Urothelium cell line (cell line): Measurements from ENCODE around the gene ELFN1.
A peak's percentile ranks its signal among the peaks of the same experiment; 100 is the strongest.

ENCODE experiments used
- DNase-seq: peaks from one replicate; pipeline ENCODE4 v3.0.0; 2011; ENCODE audit warnings: low spot score, mixed read lengths
- FAIRE-seq: peaks from 2 replicates; lab custom pipeline; 2011; peaks lifted over from hg19 to GRCh38; lab: Jason Lieb, UNC

Gene ELFN1

GRCh38 chr7:1641661-1642260 is 28.3 kb upstream of the ELFN1 start:
- no peak for DNase-seq
- no peak for FAIRE-seq

- peak; percentile 90 for FAIRE-seq
- no peak for DNase-seq
Observed at GRCh38 chr7:1642291-1642731, 27.8 kb upstream of the ELFN1 start.

GRCh38 chr7:1643270-1644092 is 26.6 kb upstream of the ELFN1 start:
- FAIRE-seq = peak; percentile 96
- DNase-seq = no peak

GRCh38 chr7:1644341-1645070 is 25.6 kb upstream of the ELFN1 start:
- no peak for DNase-seq
- FAIRE-seq = no peak

GRCh38 chr7:1645071-1645409 is 25.0 kb upstream of the ELFN1 start:
- FAIRE-seq (no peak), DNase-seq (no peak)

- FAIRE-seq = peak; percentile 96
- no peak for DNase-seq
Observed at GRCh38 chr7:1645476-1645875, 24.6 kb upstream of the ELFN1 start.

GRCh38 chr7:1646391-1646790 is 23.7 kb upstream of the ELFN1 start:
- FAIRE-seq (peak; percentile 71), DNase-seq (no peak)

- FAIRE-seq = peak; percentile 93
- DNase-seq = peak; percentile 62
Observed at GRCh38 chr7:1646957-1647891, 22.9 kb upstream of the ELFN1 start.

- FAIRE-seq (no peak), DNase-seq (no peak)
Observed at GRCh38 chr7:1647961-1648672, 22.0 kb upstream of the ELFN1 start.

GRCh38 chr7:1649751-1650326 is 20.2 kb upstream of the ELFN1 start:
- peak; percentile 20 for FAIRE-seq
- DNase-seq = no peak

- DNase-seq (no peak), FAIRE-seq (peak; percentile 79)
Observed at GRCh38 chr7:1650363-1651030, 19.6 kb upstream of the ELFN1 start.

- peak; percentile 63 for FAIRE-seq
- DNase-seq = no peak
Observed at GRCh38 chr7:1651031-1651446, 19.0 kb upstream of the ELFN1 start.

GRCh38 chr7:1651891-1652290 is 18.2 kb upstream of the ELFN1 start:
- FAIRE-seq (peak; percentile 93), DNase-seq (no peak)

- FAIRE-seq = peak; percentile 100
- no peak for DNase-seq
Observed at GRCh38 chr7:1653500-1653899, 16.6 kb upstream of the ELFN1 start.

- no peak for FAIRE-seq
- no peak for DNase-seq
Observed at GRCh38 chr7:1654111-1654510, 16.0 kb upstream of the ELFN1 start.

- peak; percentile 92 for FAIRE-seq
- no peak for DNase-seq
Observed at GRCh38 chr7:1654738-1655475, 15.2 kb upstream of the ELFN1 start.

GRCh38 chr7:1659696-1660095 is 10.4 kb upstream of the ELFN1 start:
- FAIRE-seq (peak; percentile 97), DNase-seq (no peak)

- DNase-seq (no peak), FAIRE-seq (peak; percentile 79)
Observed at GRCh38 chr7:1661461-1661860, 8.6 kb upstream of the ELFN1 start.
